NCI-H2107 treated with DMSO at 0.1 percent for 48 hours (cell line): Measurements from ENCODE around the gene PAPPA2.
"Not testable (repeated sequence)": the region's sequence is repeated elsewhere in the genome, so short reads cannot be mapped to it uniquely, and the experiment has no call there.

Experiments
- DNase-seq: peaks from one replicate; lab custom pipeline; 2025; ENCODE audit not compliant: unreplicated experiment; lab: John Stamatoyannopoulos, UW

The PAPPA2 gene

DNA sequence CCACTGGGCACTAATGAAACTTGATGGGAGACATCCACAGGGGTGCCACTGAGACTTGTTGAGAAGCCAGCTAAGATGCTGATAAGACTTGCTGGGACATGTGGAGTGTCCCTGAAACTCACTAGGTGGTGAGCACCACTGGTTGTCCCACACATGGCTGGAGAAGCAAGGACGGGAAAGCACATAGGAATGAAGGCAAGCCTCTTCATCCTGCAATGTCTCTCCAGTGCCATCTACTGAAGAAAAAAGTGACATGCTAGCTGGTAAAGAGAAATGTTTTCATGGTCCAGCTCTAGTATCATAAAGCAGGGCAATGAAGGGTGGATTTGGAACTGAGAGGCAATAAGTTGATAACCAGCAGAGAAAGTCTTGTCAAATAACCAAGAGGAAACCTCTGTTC is 283.0 kb downstream of the PAPPA2 start:
- DNase-seq = peak; percentile 55

GRCh38 chr1:176752505-176752904 is 289.5 kb downstream of the PAPPA2 start:
- no peak for DNase-seq

DNA sequence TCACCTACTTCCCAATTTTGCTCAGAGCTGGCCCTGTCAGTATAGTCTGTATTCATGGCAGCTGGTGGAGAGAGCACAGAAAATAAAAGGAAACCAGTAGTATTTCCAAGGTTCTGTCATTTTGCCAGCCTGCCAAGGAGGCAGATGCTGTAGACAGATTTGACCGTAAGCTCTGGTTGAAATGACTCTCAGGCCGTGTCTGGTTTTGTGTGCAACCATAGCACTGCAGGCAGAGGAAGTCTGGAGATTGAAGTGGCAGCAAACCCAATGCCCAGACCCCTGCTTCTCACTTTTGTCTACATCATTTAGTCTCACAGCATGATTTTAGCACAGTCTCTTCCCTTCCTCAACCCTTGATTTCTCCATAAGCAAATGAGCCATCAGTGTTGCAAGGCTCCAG is 291.7 kb downstream of the PAPPA2 start:
- no peak for DNase-seq

GRCh38 chr1:176756817-176757216 is 293.8 kb downstream of the PAPPA2 start:
- not testable (repeated sequence) for DNase-seq

- DNase-seq = no peak
Observed at GRCh38 chr1:176765608-176766007, 302.6 kb downstream of the PAPPA2 start.

- no peak for DNase-seq
Observed at GRCh38 chr1:176766779-176767178, 303.8 kb downstream of the PAPPA2 start.

GRCh38 chr1:176767714-176768136 is 304.8 kb downstream of the PAPPA2 start:
- DNase-seq = no peak

DNA sequence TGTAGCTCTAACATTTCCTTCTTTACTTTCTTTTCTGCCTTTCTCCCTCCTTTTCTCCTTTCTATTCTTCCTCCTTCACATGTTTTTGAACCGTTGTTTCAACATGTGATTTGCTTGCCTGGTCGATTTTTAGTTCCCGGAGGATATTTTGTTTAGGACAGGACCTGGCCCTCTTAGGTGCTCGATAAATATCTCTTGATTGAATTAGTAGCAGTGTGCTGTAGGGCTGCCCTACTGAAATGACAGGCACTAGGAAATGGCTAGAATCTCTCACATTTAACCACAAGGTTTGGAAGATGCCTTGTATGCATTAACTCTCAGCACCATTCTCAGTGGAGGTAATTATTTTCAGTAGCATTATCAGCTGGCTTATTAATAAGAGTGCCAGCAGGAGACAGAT is 305.6 kb downstream of the PAPPA2 start:
- no peak for DNase-seq

DNA sequence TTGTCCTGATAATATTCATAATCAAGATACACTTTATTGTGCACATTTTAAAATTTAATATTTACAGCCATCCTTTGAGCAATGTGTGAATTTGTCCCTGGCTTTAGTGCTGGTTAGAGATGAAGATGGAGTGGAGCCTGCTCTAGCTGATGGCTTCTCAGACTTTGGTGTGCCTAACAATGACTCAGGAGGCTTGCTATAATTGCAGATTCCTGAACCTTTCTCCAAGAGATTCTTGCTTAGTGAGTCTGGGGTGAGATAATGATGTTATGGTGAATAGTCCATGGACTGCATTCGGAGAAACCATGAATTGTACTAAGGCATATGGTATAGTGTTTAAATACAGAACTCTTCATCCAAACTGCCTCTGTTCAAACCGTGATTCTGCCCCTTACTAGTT is 307.1 kb downstream of the PAPPA2 start:
- no peak for DNase-seq

DNA sequence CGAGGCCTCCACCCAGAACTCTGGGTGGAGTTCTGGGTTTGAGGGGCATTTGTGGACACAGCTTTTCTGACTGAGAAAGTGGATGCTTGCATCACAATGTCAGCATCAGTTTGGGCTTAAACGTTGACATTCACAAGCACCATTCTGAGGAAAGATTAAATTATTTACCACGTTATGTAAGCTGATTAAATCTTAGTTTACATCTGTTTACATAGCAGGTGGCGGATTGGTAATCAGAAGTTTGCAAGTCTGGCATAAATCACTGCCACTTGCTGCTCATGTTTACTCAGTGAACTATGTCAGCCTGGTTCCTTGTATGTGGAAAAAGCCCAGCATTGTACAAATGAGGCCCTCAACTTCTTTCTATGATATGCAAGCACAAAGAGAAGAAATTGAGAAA is 310.1 kb downstream of the PAPPA2 start:
- no peak for DNase-seq

DNA sequence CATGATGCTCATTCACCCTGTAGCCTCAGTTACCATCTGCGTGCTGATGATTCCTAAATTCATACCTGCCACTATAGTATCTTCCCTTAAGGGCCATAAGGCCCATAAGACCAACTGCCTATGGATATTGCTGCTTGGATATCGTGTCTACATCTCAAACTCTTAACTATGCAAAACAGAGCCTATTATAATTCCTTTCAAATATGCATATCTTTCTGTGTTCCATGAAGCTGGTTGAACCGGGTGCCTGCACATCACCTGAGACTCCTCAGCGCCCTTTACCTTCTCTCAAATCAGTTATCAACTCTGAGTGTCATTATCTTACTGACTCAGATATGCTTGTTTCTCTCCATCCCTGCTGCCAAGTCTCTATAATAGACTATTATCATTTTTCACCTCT is 311.2 kb downstream of the PAPPA2 start:
- no peak for DNase-seq

DNA sequence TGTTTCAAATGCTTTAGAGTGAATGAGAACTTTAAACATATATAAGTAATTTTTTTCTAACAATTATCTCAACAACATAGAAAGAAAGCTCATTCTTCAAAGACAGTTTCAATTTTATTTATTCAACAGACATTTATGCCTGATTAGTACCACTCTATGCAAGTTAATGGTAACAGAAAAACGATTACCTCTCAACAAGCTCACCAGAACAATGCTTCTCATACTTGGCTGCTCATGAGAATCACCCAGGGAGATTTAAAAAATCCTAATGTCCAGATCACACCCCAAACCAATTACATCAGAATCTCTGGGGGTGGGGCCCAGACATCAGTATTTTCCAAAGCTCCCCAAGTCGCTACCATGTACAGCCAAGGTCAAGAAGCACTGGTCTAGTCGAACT is 312.4 kb downstream of the PAPPA2 start:
- DNase-seq = no peak

DNA sequence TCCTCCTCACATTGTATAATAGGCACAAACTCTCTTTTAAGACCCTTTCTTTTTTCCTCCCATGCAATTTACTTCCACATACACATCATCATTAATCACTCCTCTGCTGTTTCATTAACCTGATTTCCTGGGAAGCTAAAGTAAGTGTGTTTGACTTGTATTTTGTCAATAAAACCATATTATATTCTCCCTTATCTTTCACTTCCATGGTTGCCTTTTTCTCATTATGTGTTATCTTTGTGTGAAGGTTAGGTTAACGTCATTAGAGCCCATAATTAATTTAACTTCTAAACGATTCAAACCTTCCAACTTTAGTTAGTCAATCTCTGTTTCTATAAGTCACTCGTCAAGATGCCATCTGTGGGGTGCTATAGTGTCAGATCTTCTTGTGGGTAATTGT is 313.0 kb downstream of the PAPPA2 start:
- DNase-seq = no peak

- DNase-seq = no peak
Observed at GRCh38 chr1:176778056-176778455, 315.1 kb downstream of the PAPPA2 start.

- no peak for DNase-seq
Observed at GRCh38 chr1:176779992-176780328, 317.0 kb downstream of the PAPPA2 start.

- no peak for DNase-seq
Observed at GRCh38 chr1:176783309-176783708, 320.3 kb downstream of the PAPPA2 start.

DNA sequence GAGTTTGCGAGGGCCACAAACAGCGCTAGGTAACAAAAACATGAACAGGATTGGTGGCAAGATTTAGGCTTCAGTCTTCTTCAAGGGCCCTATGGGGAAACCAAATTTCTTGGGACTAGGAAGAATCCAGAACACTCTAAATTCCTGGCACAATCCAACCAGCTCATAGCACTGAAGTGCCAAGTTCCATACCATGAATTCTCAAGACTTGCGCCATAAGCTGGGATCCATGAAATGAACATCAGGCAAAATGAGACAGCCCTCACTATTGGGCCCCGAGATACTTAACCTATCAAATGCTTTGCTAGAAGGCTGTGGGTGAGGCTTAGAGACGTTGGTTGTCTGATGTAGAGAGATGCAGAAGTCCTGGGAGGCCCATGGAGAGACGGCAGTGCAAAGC is 322.1 kb downstream of the PAPPA2 start:
- DNase-seq = no peak

DNA sequence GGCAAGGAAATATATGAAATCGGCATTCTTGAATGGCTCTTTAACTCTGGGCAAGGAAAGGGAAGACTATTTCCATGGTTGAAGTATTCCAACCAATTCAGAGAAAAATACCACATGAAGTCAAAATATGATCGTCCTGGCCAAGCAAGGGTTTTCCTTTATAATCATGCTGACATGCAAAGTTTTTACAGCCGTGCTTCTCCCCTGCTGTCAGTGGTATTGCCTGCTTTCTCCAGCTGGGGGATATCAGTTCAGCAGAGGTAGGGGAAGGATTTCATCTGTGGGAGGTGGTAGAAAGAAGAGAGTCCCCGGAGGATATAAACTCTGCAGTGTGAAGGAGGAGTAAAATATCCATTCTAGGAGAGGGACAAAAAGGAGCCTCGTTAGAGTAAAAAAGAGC is 322.8 kb downstream of the PAPPA2 start:
- DNase-seq = no peak

GRCh38 chr1:176786274-176786673 is 323.3 kb downstream of the PAPPA2 start:
- DNase-seq = no peak

GRCh38 chr1:176789571-176790090 is 326.7 kb downstream of the PAPPA2 start:
- DNase-seq = no peak

- no peak for DNase-seq
Observed at GRCh38 chr1:176790786-176791185, 327.8 kb downstream of the PAPPA2 start.

DNA sequence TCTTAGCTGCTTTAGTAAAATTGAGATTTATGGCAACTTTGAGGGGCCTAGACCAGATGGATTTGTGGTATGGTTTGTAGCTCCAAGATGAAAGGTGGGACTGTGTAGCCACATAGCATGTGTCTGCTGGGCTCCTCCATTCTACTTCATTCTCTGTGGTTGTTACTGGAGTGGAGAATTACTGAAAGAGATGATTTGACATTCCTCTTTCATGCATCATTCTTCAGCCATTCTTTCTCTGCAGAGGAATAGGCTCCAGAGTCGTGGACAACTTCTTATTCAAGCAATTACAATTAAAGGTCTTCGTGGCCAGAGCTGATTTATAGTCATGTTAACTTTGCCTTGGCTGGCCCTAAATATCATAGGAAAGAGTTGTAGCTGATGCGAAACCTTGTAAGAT is 328.9 kb downstream of the PAPPA2 start:
- no peak for DNase-seq

DNA sequence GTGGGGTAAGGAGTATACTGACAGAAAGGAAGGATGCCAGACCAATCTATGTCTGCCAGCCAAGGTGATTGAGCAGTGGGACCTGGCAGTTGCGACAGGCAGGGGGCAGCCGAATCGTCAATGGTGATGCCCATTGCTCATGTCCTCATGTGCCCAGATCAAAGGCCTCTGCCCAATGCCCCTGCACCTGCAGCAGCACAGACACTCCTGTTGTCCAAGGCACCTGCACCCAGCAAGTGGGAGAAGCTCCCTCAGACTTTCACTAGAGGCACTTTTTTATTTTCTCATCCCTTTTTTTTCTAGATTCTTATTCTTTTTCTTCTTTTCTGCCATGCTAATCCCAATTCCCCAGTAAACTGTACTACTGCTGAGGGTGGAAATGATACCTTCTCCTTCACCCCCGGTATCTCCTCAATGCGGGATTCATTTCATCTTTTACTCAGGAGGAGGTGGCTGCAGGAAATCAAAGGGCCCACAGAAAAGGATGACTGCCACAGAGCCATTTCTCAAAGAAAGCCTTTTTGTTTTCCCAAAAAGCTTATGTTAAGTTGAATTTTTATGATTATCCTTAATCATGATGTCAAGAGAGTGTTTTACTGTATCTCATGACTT is 332.0 kb downstream of the PAPPA2 start:
- DNase-seq = no peak
